HG03354 (cell line): ENCODE data around the gene TFRC.
"Not testable (repeated sequence)": the region's sequence is repeated elsewhere in the genome, so short reads cannot be mapped to it uniquely, and the experiment has no call there.

Experiments
- ATAC-seq: cut with Tn5 transposase; IDR thresholded peaks from one replicate; pipeline ENCODE4 v1.9.1; 2021; ENCODE audit warnings: mild to moderate bottlenecking; ENCODE audit not compliant: unreplicated experiment, poor library complexity, severe bottlenecking

The TFRC gene

DNA sequence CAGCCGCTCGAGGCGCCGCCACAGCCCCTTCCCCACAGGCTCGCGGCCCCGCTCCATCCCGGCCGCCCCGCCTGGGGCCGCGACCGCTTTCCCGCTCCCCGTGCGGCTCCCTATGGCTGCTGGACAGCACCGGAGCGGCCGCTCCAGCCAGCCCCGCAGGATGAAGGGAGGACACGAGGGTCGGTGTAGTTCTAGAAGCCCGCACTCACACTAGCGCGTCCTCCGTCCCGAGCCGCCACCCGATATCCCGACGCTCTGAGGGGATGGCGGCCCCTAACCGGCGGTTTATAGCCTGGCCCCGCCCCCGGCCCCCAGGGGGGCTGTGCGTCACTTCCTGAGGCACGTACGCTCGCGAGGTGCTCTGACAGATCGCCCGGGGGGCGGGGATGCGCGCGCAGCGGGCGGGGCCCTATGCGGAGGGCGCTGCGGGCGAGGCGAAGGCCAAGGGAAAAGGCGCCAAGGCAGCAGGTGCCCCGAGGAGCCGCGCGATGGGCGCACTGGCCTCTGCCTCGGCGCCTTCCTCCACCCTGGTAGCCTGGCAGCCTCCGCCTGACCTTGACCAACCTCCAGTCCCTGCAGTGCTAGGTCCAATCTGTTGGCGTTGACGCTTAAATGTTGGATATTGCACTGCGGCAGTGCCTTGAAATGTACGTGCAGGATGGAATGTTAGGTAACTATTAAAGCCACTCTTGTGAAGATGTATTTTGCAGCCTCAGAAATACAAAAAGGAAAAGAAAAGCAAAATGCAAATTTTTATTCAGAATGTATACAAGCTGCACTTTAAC lies at the start of gene TFRC:
TFRC (minus strand) TSS at position 257 of the 785 bp plus-strand sequence. CDS start 4,991 bp downstream, outside the sequence.
- ATAC-seq = peak; percentile 91

DNA sequence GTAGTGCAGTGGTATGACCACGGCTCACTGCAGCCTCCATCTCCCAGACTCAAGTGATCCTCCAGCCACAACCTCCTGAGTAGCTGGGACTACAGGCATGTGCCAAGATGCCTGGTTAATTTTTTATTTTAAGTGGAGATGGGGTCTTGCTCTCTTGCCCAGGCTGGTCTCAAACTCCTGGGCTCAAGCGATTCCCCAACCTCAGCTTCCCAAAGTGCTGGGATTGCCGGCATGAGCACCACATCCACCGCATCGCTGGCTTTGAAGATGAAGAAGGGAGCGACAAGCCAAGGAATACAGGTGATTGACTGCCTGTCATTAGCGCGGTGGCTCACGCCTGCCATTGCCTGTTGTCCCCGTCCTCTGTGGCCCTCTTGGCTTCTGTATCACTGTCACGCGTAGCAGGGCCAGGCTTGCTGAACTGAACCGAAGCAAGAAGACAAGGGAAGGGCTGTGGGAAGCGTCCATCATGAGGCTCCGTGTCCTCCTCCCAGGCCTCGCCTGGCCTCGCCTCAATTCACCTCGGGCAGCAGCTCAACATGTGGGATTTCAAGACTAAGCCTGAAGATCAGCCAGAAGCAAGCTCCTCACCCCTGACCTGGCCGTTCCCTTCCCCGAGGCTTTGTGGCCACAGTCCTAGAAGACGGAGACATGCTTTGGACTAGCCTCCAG lies 46.4 kb upstream of the TFRC start:
- ATAC-seq = no peak

DNA sequence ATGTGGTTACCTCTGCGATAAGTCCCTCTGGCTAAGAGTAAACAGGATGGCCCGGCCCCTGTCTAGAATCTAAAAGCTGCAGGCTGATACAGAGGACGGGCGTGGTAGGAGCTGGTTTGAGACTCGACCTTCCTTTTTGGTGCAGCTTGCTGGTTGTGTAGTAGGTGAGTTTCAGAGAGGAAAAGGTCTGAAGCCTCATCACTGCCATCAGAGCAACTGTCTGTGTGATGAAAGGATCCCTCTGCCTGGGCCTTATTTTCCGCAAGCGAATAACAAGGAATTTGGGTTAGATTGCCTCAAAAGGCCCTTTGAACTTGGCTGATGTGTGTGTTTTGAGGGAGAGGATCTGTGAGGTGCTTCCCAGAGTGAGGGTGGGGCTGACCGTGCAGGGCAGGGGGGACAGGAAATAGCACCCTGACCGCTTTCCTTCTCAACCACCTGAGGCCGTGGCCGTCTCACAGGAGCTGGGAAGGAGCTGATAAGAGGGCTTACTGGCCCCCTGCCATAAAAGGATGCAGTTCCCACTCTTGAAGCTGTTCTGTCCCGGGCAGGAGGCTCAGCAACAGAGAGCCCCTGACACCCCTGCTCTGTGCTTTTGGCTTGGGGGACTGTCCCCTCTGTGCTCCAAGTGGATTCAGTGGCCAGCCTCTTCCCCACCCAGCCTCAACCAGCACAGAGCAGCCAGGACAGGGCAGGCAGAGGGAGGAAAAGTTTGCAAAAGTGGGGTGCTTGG lies 45.6 kb upstream of the TFRC start:
- no peak for ATAC-seq

DNA sequence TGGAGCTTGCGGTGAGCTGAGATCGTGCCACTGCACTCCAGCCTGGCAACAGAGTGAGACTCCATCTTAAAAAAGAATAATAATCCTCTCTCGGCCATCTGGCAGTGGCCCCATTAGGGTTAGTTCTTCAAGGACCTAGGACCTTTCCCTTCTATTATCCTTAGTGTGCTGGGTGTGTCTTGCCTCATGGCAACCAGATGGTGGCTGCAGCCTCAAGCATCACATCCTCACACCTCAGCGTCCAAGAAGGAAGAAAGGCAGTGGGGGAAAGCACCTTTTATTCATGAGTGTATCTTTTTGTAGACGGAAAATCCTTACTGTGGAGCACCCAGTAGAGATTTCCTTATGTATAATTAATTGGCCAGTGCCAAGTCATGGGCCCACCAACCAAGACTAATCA lies 42.7 kb upstream of the TFRC start:
- no peak for ATAC-seq

DNA sequence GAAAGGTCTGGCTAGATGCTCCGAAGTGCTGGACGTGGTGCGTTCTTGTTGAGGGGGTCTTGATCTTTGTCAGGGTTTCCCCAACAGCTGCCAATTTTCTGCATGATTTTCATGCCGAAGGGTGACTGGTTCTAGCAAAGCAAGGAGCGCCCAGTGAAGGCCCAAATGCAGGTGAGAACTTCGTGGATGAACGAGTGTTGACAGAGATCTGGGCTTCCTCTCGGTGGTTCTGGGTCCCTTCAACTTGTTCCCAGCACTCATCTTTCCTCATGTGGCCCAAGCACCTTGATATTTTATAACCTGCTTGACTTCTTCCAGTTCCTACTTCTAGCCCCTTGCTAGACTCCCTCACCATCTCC lies 40.8 kb upstream of the TFRC start:
- no peak for ATAC-seq

DNA sequence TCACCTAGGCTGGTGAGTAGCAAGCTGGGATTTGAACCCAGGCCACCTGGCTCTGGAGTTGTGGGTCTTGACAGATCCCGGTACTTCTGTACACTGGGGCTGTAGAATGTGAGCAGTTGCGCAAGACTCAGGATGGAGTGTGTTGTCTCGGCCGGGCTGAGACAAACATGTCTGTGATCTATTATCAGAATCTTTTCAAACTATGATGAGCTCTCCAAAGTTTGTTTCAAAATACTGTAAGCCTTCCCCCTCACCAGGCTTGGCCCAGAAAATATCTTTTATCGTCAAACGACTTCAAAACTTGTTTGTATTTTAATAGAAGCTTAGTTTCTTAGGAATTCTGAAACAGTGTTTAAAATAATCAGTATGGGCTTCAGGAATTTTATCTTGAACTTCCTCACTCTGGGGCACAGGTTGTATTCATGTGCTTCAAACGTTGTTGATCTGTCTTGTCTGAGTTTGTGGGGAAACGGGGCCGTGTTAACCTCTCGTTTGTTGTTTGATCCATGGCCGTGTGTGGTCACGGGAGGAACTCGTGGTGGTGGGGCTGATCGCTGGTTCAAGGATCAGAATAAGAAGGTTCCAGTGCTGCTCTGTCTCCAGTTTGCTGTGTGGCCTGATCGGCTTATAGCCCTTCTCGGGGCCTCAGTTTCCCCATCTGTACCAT lies 40.3 kb upstream of the TFRC start:
- ATAC-seq = no peak

DNA sequence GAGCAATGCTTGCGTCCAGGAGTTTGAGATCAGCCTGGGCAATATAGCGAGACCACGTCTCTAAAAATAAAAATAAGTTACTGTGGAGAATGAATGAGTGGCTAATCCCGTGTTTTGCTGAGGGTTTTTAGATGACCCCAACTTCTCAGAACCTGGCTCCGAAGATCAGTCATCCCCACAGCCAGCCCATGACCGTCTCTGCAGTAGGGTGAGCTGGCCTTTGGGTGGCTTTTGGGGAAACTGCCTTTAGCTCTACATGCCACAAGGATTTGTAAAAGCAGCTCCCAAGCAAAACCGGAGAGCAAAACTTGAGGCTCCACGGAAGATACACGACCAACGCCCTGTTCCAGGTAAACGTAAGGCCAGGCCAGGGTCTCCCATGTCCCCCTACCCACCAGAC lies 39.2 kb upstream of the TFRC start:
- no peak for ATAC-seq

DNA sequence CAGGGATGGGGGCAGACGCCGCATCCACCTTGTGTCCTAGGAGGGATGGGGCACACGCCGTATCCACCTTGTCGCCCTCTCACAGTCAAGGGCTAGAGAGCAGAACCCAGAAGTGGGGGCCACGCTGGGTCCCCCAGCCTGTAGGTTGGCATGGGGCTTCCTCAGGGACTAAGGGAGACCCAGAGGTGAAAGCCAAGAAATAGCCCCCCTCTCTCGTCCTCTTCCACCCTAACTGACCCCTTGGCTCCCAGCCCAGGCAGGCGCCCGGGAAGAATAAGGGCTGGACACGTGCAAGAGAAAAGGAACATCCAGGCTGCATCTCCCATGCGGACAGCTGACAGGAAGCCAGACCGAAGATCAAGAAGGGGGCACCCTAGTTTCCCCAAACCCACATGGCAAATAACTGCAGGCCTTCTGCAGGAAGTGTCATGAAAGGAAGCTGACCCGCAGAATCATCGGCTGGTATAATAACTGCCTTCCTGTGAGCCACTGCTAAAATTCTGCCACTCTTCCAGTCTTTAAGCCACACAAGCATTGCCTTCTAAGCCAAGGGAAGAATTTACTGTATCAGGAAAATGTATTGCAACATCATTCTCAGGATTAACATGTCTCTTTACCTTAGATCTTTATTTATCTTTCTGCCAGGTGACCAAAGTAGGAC lies 38.5 kb upstream of the TFRC start:
- ATAC-seq = no peak

DNA sequence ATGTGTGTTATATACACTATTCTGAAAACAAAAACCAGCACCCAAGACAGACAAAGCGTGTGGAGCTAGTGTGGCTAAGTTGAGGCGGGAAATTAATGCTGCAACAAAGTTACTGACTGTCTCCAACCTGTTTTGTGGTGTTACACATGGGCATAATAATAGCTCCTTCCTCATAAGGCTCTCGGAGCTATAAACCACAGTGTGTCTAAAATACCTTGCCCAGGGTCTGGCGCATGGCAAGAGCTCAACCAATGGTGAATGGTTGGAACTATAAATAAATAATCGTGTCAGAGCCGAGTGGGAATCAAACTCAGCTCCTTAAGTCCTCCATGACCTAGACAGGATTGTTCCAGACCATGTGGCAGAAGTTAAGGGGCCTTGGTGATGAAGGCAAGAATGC lies 35.9 kb upstream of the TFRC start:
- ATAC-seq = no peak

DNA sequence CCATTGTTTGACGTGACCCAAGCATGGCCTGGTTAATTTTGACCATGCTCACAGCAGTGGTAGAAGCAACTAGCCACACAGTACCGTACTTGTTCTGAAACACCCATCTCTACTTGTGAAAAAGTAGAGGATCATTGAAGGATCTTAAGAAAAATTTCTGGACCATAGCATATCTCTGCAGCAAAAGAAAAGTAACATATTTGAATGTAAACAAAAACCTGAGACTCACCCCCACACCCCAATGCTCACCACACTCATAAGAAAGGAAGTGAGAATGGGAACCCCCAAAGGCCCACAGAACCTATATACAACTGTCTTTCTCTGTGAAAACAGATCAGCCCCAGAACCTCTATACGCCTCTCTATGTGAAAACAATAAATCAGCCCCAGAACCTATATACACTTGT lies 33.8 kb upstream of the TFRC start:
- ATAC-seq = peak; percentile 77

DNA sequence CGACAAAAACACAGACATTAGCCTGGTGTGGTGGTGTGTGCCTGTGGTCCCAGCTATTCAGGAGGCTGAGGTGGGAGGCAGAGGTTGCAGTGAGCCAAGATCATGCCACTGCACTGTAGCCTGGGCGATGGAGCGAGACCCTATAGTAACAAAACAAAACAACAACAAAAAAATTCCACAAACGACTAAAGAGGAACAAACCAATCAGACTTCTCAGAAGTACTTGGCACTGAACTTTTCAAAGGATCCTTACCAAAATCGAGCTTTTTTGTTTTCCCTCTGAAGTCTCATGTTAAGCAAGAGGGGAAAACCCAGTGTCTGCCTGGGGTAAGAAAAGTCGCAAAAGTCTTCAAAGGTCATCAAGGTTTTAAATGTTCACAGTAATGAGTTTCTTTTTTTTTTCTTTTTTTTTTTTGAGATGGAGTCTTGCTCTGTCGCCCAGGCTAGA lies 30.1 kb upstream of the TFRC start:
- no peak for ATAC-seq

DNA sequence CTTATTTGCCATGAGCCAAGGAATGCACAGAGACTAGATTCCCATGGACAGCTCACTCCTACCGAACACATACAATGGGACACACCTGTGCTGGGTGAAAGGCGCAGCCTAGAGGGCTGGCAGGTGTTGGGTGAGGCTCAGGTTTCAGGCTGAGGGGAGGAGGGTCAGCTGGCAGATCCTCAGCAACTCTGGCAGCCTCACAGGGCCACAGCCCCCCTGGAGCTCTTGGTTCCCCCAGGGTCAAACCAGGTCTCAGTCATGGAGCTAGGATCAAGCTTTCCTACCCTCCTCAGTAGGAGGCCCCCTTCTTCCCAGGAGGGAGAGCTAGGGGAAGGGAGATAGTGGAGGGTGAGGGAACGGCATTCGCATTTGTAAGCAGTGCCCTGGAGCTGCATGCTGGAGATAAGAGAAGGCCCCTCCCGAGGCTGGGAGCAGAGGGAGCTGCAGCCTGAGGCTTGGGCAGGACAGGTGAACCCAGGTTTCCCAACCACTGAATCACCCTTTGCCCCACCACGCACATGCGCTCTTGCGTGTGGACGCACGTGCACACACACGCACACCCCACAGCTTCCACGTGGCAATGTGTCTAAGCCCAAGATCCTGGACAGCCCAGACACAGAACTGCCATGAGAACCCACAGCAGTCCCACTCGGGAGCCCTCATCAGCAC lies 26.3 kb upstream of the TFRC start:
- ATAC-seq = no peak

DNA sequence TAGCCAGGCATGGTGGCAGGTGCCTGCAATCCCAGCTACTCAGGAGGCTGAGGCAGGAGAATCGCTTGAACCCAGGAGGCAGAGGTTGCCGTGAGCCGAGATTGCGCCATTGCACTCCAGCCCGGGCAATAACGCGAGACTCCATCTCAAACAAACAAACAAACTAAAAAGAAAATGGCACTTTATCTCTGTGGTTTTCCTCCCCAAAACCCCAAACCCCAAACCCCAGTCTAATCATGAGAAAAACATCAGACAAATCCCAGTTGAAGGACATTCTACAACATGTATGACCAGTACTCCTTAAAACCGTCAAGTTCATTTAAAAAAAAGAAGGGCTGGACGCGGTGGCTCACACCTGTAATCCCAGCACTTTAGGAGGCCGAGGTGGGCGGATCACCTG lies 22.8 kb upstream of the TFRC start:
- not testable (repeated sequence) for ATAC-seq

DNA sequence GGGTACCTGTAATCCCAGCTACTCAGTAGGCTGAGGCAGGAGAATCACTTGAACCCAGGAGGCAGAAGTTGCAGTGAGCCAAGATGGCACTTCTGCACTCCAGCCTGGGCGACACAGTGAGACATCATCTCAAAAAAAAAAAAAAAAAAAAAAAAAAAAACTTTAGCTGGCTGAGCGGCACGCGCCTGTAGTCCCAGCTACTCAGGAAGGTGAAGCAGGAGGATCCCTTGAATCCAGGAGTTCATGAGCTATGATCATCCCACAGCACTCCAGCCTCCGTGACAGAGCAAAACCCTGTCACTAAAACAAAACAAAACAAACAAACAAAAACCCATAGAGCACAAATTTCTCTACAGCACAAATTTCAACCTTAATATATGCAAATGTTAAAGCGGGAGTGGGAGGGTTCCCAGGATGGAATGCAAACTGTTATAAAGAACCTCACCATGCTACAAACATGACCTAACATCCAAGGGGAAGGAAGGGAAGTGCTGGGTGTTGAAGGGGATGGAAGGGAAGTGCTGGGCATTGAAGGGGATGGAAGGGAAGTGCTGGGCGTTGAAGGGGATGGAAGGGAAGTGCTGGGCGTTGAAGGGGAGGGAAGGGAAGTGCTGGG lies 16.6 kb upstream of the TFRC start:
- ATAC-seq = not testable (repeated sequence)

DNA sequence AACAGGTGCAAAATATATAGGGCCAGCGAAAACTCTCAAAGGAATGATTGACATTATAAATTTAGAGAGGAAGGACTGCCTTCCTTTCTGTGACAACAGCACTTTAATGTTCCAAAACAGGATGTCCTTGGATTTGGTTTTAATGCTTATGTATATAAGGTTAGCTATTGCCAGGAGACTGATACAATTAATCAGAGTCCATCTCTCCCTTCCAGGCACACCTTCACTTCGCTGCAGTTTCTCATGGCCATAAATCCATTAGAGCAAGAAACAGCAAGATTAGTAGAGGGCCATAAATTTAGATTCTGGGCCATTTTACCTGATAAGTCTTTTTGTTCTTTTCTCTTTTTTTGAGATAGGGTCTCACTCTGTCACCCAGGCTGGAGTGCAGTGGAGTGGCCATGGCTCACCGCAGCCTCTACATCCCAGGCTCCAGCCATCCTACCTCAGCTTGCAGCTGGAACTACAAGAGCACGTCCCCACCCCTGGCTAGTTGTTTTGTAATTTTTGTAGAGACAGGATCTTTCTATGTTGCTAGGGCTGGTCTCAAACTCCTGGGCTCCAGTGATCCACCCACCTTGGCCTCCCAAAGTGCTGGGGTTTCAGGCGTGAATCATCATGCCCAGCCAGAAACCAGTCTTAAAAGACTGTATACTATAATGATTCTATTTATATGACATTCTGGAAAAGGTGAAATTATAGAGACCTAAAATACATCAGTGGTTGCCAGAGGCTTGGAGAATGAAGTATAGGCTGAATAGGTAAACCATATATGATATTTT lies 15.7 kb upstream of the TFRC start:
- no peak for ATAC-seq

DNA sequence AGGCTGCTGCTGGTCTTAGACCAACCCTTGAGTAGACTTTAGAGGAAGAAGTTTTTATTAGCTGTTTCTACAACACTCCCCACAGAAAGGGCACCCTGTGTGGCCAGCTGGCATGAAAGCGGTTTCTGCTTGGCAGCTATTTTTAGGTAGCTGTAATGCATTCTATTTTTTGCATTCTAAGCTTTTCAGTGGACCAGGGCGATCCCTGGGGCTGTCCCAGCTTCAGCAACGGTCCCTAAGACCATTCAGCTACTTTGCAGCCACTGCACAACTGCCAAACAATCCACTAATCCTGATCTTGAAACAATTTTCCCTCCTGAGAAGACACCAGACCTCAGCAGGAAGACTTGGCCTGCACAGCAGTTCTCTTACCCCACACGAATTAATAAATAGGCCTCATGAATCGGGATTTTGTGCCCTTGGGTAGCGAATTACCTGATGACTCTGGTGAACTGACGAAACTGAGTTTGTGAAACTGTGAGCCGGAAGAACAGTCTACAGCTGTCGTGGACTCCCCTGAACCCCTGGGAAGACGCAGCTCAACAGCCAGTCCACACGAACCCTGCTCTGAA lies 14.6 kb upstream of the TFRC start:
- ATAC-seq = peak; percentile 79

DNA sequence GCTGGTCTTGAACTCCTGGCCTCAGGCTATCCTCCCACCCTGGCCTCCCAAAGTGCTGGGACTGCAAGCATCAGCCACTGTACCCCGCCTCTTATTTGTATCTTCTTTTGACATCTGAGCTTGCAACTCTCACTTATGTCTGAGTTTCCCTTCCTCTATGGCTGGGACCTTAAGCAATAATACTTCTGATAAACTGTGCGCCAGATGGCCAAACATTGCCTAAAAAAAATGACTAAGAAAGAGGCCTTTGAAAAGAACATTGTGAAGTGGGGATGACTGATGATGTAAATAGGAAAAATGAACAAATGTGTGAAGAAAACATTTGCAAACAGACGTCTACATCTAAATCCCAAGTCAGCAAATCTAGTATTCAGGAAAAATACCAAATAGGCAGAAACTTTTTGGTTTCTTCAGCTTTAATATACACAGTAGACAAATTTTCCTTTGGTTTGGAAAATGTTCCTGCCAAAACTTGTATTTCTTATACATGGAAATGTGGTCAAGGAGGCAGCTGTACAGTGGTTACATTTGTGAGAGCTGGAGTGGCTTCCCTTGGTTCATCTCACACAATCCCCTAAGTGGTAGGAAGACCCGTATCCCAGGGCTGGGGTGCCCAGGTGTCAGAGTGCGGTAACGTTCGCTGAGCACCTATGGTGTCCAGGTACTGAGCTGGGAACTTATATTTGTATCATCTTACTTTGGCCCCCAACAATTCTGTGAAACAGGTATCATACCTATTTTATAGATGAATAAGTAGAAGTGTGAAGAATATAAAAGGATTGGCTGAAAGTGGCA lies 11.6 kb upstream of the TFRC start:
- ATAC-seq = no peak
